Right ventricle myocardium superior (tissue), 1 donor: ENCODE data around the gene GMDS. TPM values are rescaled to one million over a fixed set of nuclear protein-coding genes. Genes with fewer than 3 reads are reported as not detected.

Experiments
- ATAC-seq: fragments of 200-7000 bp; cut with Tn5 transposase; one replicate; pipeline ENCODE4 v1.9.1; 2020; ENCODE audit warnings: mild to moderate bottlenecking; ENCODE audit not compliant: poor library complexity
- DNase-seq: peaks from one replicate; pipeline ENCODE4 v3.0.0-alpha.2; 2020
- intact Hi-C: fragments of 100-400 bp; cut with DNase I; formaldehyde crosslinking; loops from one replicate; pipeline ENCODE4 v1.11.2; 2022
- total RNA-seq: library from RNA; stranded (reverse); fragmentation: NEBNext Ultra II Directional; extraction: Animal tissue kit (Norgen Biotek cat#: 25700); gene quantifications from one replicate; pipeline ENCODE4 v1.2.1, GENCODE V29; 2021
- donor health status: DM: no; HTN: yes; CAD: no; lungs with severe emphysema.

The GMDS gene
- total RNA-seq, 1 donor from 2014 or later = 4.9 TPM

DNA sequence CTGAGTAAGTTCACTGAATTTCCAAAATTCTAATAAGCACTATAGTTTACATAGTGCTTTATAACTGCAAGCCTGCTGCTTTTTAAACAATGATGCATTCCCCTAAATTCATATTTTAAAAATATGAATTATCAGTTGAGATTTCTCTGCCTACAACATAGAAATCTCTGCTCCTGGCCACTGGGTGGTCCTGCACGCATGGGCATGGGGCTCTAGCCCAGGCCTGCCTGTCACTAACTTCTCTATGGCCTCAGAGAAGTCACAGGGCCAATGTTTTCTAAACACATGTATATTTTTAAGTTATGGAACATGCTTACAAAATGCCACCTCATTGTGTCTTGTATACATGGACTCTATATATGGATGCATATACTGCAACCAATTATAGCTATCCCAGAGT, 424.7 kb downstream of the GMDS start:
- intact Hi-C loops = no loop called here
- ATAC-seq = no peak
- DNase-seq = no peak

DNA sequence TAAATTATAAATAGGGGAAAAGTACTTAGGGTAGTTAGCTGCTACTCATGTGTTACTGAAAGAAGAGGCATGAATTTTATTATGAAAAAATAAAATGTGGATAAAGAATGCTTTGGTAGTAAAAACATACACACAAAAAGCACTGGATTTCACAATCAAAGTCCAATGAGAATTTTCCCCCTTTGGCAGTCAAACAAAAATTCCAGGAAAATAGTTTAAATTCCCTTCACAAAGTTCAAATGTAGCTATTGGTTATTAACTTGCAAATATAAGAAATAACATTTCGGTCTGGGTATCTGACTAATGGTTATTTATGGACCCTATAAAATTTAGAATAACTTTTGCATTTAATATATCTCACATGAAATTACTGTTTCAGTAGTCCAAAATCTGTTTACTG, 425.2 kb downstream of the GMDS start:
- intact Hi-C loops = no loop called here
- ATAC-seq (no peak), DNase-seq (no peak)

DNA sequence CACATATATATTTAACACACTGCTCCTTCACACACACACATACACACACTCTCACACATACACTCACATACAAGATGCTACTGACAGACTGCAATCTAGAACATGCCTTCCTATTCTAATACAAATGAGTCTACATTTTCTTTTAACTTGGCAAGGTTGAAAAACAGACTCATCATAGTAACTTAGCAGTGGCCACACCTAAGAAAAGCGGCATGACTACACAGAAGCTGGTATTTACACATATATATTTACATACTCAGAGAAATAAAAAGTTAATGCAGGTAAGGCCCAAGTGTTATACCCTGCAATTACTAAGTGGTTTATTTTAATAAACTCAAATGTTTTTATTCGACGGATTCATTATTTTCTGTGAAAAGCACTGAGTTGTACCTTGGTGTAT, 426.4 kb downstream of the GMDS start:
- no peak for ATAC-seq
- DNase-seq = no peak
- intact Hi-C loops = no loop called here

DNA sequence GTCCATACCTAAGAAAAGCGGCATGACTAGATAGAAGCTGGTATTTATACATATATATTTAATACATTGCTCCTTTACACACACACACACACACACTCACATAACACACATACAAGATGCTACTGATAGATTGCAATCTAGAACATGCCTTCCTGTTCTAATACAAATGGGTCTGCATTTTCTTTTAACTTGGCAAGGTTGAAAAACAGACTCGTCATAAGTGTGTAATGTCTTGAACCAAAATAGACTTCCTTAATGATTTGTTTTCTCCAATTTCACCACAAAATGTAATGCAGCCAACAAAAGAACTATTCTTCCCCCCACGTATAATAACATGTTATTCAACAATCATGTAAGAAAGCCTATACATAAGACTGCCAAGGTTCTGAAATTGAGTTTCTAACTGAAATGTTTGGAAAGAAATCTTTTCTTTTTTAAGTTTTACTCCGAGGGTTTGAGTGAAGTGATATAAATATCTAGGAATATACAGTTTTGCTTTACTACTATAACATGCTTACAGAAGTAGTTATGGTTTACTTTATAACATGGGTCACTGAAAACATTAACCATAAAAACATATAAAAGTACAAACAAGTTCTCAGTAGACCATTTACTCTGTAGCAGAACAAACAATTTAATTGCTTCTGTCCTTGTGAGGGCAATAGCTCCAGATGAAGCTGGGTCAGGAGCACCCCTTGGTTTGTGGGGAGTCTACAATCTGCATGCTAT, 428.2 kb downstream of the GMDS start:
- intact Hi-C loops = no loop called here
- ATAC-seq = no peak
- DNase-seq = no peak

DNA sequence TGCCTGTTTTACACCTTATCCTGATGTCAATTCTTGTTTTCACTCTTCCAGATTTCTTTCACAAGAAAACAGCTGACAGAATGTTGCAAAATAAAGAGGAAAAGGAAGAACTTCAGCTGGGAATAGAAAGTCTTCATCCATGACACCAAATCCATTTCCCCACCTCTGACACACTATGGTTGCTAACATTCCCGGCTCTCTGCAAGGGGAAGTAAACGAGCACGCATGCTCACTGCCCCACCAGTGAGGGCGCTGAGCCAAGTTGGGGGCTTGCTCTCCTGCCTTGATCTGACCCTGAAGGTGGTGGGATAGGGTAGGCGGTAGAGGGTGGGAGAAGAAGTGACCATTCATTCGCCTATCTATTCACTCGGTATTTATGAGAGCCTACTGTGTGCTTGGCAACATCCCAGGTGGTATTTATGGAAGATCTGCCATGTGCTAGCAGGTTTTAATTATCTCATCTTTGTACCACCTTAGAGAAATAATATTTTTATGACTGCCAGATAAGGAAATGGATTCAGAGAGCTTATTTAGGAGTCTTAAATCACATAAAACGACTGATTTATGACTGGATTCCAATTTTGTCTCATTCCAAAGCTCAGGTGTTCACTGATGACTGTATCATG, 429.5 kb downstream of the GMDS start:
- intact Hi-C loops = no loop called here
- DNase-seq (no peak), ATAC-seq (no peak)

DNA sequence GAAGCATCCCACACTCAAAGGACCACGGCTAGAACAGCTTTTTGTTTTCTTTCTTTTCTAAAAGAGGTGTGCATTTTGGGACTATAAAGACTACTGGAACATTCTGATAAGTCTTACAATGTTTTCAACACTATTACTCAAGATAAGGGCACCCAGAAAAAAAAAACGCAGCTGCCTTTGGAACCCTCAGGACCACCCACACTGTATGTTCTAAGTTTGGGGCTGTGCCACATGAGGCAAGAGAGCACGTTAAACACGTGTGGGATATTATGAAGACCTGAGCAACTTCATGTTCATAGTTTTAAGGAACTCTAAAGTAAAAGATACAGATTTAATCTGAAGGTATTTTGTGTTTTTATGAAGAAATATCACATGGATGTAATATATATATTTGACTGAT, 431.1 kb downstream of the GMDS start:
- no peak for DNase-seq
- ATAC-seq = no peak
- intact Hi-C loops = no loop called here

DNA sequence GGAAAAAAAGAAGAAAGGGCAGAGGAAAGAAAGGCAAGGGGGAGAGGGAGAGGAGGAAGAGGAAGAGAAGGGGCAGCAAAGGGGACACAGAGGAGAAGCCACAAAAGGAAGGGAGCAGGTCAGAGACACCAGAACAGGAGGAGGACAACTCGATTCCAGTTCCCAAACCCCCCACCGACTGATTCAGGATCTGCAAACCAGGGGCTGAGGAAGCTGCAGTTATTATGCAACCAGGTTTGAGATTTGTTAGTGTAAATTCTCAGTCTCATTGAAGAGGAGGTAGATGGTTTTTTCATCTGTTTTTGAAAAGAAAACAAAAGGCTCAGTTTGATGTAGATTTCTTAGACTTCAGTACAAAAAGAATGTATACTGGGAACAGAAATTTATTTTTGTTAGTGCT, 432.9 kb downstream of the GMDS start:
- ATAC-seq = no peak
- DNase-seq = no peak
- intact Hi-C loops = no loop called here

DNA sequence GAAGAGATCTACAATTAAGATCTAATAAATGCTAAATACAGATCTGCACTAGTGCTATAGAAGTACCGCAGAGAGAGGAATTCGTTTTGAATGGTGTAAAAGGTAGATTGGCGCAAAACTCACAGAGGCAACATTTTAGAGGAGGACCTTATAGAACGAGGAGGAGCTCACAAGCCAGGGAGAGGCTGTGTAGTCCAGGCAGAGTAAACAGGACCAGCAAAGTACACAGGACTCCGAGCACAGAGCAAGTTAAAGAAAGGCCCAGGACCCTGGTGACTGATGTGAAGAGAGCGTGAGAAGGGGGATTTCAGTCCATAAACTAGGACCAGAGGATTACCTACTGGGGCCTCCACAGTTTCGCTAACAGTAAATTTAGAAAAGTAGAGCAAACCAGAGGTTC, 433.4 kb downstream of the GMDS start:
- intact Hi-C loops = no loop called here
- ATAC-seq (no peak), DNase-seq (no peak)

DNA sequence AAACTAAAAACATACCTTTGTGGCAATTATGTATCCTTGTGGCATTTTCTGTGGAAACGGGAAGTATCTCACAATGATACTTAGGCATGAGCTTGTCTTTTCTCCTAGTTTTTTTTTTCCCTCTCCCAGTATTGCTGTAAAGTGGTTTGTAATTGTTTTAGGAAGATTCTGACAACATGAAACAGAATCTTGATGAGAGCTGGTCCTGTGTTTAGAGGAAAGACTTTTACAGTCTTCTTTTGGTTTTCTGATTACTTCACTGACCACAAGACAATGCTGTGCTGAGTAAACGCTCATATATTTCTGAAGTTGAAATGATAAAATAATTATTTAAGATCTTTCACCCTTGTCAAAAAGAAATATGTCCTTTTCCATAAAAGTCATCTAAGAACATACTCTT, 434.5 kb downstream of the GMDS start:
- DNase-seq (no peak), ATAC-seq (no peak)
- intact Hi-C loops = no loop called here

DNA sequence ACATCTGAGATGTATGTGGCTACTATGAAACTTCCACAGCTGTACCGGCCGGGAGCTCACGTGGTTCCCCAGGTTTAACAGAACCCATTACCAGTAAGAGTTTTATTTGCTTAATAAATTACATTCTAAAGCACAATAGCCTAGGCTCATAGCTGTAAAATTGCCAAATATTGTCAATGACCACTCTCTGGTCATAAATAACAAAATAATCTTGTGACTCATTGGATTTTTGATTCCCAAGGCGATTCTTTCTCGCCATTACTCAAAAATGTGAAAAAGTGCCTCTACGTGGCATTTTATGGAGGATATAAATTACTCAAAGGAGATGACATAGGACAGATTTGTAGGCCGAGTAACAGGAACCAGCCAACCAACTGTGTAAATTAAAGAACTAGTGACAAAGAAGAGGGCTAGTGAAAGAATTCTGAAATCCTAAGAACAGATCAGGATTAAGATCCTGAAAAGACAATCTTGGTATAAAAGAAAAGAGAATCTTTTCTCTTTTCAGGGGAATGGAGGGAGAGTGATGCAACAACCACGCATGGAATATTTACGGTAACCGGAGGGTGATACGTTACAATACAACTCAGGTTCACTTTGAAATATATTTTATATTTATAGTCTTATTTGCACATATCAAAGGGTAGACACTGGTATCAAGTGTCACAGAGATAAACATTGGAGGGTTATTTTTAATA, 436.0 kb downstream of the GMDS start:
- intact Hi-C loops = no loop called here
- ATAC-seq = no peak
- no peak for DNase-seq

DNA sequence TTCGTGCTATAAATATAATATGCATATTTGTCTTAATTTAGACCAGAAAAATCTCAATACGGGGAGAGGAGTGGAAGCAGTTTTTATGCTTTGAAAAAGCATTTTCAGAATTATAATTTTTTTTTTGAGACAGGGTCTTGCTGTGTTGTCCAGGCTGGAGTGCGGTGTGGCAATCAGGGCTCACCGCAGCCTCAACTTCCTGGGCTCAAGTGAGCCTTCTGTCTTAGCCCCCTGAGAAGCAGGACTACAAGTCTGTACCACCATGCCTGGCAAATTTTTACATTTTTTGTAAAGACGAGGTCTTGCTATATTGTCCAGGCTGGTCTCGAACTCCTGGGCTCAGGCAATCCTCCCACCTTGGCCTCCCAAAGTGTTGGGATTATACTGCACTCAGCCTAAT, 438.5 kb downstream of the GMDS start:
- no peak for ATAC-seq
- intact Hi-C loops = no loop called here
- no peak for DNase-seq

DNA sequence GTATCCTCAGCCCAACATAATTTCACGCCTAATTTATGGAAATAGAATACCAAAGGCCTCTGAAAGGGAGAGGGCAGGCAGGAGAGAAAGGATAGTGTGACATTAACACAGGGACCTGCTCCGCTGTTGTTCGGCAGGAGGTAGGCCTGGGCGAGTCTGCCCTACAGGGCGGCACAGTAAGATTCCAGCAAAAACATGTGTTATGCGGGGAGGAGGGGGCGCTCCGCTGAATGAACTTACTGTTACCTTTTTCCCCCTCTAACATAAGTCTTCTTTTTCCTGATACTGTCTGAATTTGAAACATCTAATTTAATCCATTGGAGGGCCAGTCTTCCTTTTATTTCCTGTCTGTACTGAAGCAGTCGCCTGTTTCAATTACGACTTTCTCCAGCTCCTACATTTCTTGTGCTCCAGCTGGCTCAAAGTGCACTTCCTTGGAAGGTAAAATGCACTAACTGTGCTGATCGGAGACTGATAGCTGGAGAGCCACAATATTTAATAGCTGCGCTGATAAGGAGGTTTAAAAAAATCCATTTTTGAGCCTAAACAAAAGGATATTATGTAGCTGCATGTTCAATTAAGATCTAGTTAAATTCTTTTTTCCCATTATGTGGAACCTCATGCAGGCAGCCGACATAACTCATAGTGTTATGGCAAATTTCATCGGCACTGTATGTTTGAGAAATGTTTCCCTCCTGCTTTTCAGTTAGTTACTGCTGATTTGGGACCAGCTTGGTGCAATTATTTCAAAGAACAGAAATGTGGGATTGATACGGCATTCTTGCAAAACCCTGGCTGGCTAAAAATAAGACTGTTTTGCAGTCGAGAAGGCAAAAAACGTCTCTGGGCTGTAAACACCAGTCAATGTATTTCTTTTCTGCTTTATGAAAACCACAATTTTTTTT, 442.7 kb downstream of the GMDS start:
- ATAC-seq = no peak
- intact Hi-C loops = no loop called here
- no peak for DNase-seq

DNA sequence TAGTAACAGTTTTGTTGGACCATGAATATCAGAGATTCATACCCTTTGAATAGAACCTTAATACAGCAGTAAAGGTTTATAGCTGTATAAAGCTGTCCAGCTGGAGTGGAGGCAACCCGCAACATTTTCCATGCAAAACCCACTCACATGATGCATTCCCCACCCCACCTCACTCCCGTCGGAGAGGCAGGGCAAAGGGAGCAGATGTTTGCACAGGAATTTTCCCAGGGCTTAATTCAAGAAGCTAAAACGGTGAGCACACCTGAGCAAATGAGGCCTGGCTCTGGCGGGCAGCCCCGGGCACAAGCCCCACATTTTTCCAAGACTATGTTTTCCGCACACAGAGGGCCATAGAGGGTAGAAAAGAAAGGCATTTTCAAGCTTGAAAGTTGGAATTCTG, 444.0 kb downstream of the GMDS start:
- no peak for ATAC-seq
- DNase-seq = no peak
- intact Hi-C loops = no loop called here

DNA sequence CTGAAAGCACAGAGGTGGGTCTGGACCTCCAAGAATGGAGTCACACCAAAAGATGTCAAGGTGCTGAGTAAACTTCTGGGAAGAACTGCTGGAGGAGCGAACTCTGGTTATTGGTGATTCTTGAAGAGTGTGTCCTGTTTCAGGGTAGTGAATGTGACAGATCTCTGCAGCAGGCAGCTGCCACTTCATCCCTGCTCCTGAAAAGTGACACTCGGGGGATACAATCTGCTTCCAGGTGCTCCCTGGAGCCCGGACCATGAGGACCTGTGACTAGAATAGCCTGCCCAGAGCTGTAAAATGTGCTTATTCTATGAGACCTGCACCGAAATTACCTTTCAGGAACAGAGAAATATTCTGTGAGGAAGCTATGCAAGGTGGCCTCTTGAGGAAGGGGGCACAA, 444.6 kb downstream of the GMDS start:
- intact Hi-C loops = no loop called here
- ATAC-seq = no peak
- DNase-seq = no peak

DNA sequence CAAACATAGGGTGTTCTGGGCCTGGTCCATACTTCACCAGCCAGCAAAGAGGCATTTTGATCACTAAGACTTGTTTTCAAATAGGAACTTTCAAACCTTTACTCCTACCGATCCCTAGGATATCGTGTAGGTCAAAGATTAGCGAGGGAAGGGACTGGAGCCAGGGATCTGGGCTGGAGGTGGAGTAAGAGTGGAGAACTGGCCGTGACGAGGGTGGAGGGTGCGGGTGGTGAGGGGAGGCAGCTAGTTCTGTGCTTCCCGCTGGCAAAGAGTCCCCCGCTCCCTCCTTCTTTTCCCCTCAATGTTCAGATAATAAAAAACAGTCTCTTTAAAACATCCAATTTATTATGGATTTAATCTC, 446.5 kb downstream of the GMDS start:
- no peak for DNase-seq
- ATAC-seq = no peak
- intact Hi-C loops = no loop called here

DNA sequence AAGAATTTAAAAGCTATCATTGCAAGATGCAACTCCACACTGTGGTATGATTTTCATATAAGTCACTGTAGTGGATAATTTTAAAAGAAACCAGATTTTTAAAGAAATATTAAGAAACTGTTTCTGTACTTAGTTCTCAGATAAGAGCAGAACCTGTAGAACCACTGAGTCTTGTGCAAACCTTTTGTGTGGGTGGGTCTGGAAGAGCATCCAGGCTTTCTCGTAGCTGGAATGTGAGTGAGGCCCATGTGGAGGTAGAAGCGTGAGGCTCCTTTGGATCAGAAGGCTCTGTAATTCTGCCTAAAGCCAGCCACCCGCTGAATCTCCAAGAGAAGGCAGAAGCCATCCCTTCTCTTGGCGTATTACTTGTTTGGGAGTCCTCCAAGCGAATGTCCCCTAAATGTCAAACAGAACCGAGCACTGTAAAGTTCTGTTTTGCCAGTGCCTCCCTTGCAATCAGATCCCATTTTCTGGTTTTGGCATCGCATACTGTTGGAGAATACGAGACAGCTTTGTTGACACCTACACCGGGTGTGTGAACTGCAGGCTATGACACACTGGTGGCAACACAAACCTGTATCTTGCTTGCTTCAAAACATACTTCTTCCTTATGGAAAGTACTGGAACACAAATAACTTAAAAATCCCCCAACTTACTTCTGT, 447.0 kb downstream of the GMDS start:
- intact Hi-C loops = no loop called here
- ATAC-seq = no peak
- DNase-seq = no peak

DNA sequence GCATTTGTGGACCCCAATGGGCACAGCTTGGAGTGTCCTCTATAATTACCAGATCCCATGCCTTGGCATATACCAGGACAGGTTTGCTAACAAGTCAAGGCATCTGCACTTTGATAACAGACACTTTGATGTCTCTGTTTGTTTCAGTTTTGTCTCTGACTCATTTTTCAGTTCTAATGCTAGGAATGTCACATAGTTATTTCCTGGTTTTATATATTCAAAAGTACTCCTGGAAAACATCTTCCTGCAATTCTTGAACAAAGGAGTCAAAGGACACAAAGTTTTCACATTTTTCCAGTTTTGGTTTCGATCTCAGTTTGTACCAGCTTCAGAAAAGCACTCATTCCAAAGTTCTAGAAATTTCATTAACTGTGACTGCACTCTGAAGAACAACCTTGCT, 447.6 kb downstream of the GMDS start:
- DNase-seq = no peak
- intact Hi-C loops = no loop called here
- ATAC-seq = no peak

DNA sequence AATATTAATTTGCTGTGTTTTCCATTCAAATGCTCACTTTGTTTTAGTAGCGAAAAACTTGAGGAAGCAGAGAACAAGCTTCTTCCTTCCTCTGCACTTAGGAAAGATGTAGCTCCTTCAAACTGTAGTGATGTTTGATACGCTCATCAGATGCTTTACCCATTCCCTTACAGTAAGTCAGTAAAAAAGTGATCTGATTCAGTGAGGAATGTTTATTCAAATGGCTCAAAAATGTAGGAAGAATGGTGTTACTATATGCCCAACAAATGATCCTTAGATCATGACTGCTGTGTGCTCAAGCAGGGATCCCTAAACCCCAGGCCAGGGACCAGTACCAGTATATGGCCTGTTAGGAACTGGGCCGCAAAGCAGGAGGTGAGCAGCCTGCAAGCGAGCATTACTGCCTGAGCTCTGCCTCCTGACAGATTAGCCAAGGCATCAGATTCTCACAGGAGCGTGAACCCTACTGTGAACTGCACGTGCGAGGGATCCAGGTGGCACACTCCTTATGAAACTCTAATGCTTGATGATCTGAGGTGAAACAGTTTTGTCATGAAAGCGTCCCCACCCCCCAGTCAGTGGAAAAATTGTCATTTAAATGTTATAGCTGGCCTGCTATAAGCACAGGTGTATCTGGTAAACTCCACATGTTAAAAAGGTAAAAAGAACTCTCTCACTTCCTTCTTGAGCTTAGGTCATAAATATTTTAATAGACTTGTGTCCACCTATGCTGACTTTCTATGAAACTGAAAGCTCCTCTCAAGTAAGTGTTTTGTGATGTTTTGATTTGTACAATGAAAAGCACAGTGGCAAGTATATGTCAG, 448.5 kb downstream of the GMDS start:
- intact Hi-C loops = no loop called here
- no peak for ATAC-seq
- no peak for DNase-seq
